Neural progenitor cell (in vitro differentiated cells): Measurements from ENCODE around the gene LTBP1.

ENCODE experiments used
- EZH2 ChIP-seq: fragments of 200-600 bp; sonication (generic); IDR thresholded peaks from 2 replicates; pipeline ENCODE4 v1.6.1; 2017; ENCODE audit warnings: antibody characterized with exemption, mild to moderate bottlenecking, moderate library complexity
- EZH2phosphoT487 ChIP-seq: fragments of 200-600 bp; sonication (generic); IDR thresholded peaks from 2 replicates; pipeline ENCODE4 v1.6.1; 2017; ENCODE audit warnings: antibody characterized with exemption
- TF ChIP-seq, protein P1 (sequence below): fragments of 200-600 bp; sonication (generic); IDR thresholded peaks from 2 replicates; pipeline ENCODE4 v1.5.1; 2017; ENCODE audit warnings: antibody characterized with exemption, mild to moderate bottlenecking

DNA sequence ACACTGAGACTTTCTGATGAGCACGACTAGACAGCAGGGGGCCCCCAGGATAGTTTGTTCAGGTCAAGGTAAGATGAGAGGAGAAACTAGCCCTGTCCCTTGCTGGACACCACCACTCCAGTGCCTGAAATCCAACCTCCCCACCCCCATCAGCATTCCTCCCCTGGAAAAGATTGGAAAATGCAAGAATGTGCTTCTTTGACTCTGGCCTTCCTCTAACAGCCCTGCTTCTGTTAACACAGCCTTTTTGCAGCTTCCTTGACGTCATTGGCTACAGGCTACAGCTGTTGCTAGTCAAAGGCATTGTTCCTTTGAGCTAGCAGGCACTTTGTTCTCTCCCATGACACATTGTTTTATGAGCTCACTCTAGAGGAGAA lies 20.1 kb upstream of the LTBP1 start:
- TF ChIP-seq EZH2: no peak
- TF ChIP-seq, protein P1, sequence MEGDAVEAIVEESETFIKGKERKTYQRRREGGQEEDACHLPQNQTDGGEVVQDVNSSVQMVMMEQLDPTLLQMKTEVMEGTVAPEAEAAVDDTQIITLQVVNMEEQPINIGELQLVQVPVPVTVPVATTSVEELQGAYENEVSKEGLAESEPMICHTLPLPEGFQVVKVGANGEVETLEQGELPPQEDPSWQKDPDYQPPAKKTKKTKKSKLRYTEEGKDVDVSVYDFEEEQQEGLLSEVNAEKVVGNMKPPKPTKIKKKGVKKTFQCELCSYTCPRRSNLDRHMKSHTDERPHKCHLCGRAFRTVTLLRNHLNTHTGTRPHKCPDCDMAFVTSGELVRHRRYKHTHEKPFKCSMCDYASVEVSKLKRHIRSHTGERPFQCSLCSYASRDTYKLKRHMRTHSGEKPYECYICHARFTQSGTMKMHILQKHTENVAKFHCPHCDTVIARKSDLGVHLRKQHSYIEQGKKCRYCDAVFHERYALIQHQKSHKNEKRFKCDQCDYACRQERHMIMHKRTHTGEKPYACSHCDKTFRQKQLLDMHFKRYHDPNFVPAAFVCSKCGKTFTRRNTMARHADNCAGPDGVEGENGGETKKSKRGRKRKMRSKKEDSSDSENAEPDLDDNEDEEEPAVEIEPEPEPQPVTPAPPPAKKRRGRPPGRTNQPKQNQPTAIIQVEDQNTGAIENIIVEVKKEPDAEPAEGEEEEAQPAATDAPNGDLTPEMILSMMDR: no peak
- TF ChIP-seq EZH2phosphoT487: no peak
